Activated T-cell treated with anti-CD3 and anti-CD28 coated beads, Interleukin-2, amount 50 U/mL, for 24 hours (primary cell): Measurements from ENCODE around the gene ZSWIM6.

Source experiments
- DNase-seq: peaks from one replicate; pipeline ENCODE4 v3.0.0-alpha.2; 2020
- H3K27ac Mint-ChIP-seq: 2 replicates; pipeline ENCODE4 v1.8.0; 2020; ENCODE audit warnings: mild to moderate bottlenecking, mixed read lengths
- H3K27me3 Mint-ChIP-seq: 2 replicates; pipeline ENCODE4 v1.8.0; 2020; ENCODE audit warnings: mixed read lengths
- H3K36me3 Mint-ChIP-seq: 2 replicates; pipeline ENCODE4 v1.8.0; 2020; ENCODE audit warnings: low read depth, mixed read lengths
- H3K4me1 Mint-ChIP-seq: 2 replicates; pipeline ENCODE4 v1.8.0; 2020; ENCODE audit warnings: low read depth, mixed read lengths
- H3K4me3 Mint-ChIP-seq: 2 replicates; pipeline ENCODE4 v1.8.0; 2020; ENCODE audit warnings: mild to moderate bottlenecking, moderate library complexity, mixed read lengths
- H3K9me3 Mint-ChIP-seq: 2 replicates; pipeline ENCODE4 v1.8.0; 2020; ENCODE audit warnings: mixed read lengths

The ZSWIM6 gene

GRCh38 chr5:61352612-61353156 is 20.6 kb downstream of the ZSWIM6 start:
- no peak for DNase-seq
- peaks cover 47% of the 10 kb centered on the region for H3K4me1 Mint-ChIP-seq

GRCh38 chr5:61353293-61353692 is 21.2 kb downstream of the ZSWIM6 start:
- H3K9me3 Mint-ChIP-seq, result peaks cover 12% of the 10 kb centered on the region
- H3K27ac Mint-ChIP-seq, result no peak overlapping the region
- H3K4me3 Mint-ChIP-seq, result no peak overlapping the region
- H3K36me3 Mint-ChIP-seq, result peaks cover 3% of the 10 kb centered on the region
- no peak for DNase-seq
- H3K27me3 Mint-ChIP-seq, result no peaks in the 10 kb centered on the region
- peaks cover 45% of the 10 kb centered on the region for H3K4me1 Mint-ChIP-seq

More at GRCh38 chr5:61352612-61353156, 20.6 kb downstream of the ZSWIM6 start:
- Mint-ChIP-seq H3K9me3 (peaks cover 8% of the 10 kb centered on the region), H3K27ac (no peak overlapping the region), H3K36me3 (peaks cover 3% of the 10 kb centered on the region), H3K27me3 (no peaks in the 10 kb centered on the region), H3K4me3 (no peak overlapping the region)

GRCh38 chr5:61354199-61354598 is 22.1 kb downstream of the ZSWIM6 start:
- Mint-ChIP-seq H3K27me3 (no peaks in the 10 kb centered on the region), H3K4me1 (peaks cover 43% of the 10 kb centered on the region), H3K36me3 (peaks cover 3% of the 10 kb centered on the region), H3K27ac (no peak overlapping the region), H3K4me3 (no peak overlapping the region), H3K9me3 (peaks cover 12% of the 10 kb centered on the region)
- DNase-seq, result no peak

GRCh38 chr5:61357745-61358144 is 25.7 kb downstream of the ZSWIM6 start:
- H3K27me3 Mint-ChIP-seq, result no peaks in the 10 kb centered on the region
- peaks cover 12% of the 10 kb centered on the region for H3K9me3 Mint-ChIP-seq
- no peak for DNase-seq
- no peak overlapping the region for H3K4me3 Mint-ChIP-seq
- H3K27ac Mint-ChIP-seq, result no peak overlapping the region
- H3K36me3 Mint-ChIP-seq, result peaks cover 7% of the 10 kb centered on the region
- H3K4me1 Mint-ChIP-seq, result peaks cover 41% of the 10 kb centered on the region

GRCh38 chr5:61362796-61363368 is 30.8 kb downstream of the ZSWIM6 start:
- Mint-ChIP-seq H3K27ac (no peak overlapping the region), H3K4me1 (peaks cover 33% of the 10 kb centered on the region)

GRCh38 chr5:61363401-61364114 is 31.5 kb downstream of the ZSWIM6 start:
- no peaks in the 10 kb centered on the region for H3K27me3 Mint-ChIP-seq
- H3K4me1 Mint-ChIP-seq, result peaks cover 33% of the 10 kb centered on the region
- H3K9me3 Mint-ChIP-seq, result no peaks in the 10 kb centered on the region
- DNase-seq, result no peak
- H3K4me3 Mint-ChIP-seq, result no peak overlapping the region
- no peak overlapping the region for H3K27ac Mint-ChIP-seq
- H3K36me3 Mint-ChIP-seq, result peaks cover 7% of the 10 kb centered on the region

More at GRCh38 chr5:61362796-61363368, 30.8 kb downstream of the ZSWIM6 start:
- no peak for DNase-seq
- H3K27me3 Mint-ChIP-seq, result no peaks in the 10 kb centered on the region
- peaks cover 7% of the 10 kb centered on the region for H3K36me3 Mint-ChIP-seq
- peaks cover 2% of the 10 kb centered on the region for H3K9me3 Mint-ChIP-seq
- no peak overlapping the region for H3K4me3 Mint-ChIP-seq

- H3K4me1 Mint-ChIP-seq, result peaks cover 9% of the 10 kb centered on the region
- no peaks in the 10 kb centered on the region for H3K27me3 Mint-ChIP-seq
- no peaks in the 10 kb centered on the region for H3K9me3 Mint-ChIP-seq
- no peak overlapping the region for H3K4me3 Mint-ChIP-seq
- peaks cover 7% of the 10 kb centered on the region for H3K36me3 Mint-ChIP-seq
- no peak overlapping the region for H3K27ac Mint-ChIP-seq
- DNase-seq, result no peak
Measured at GRCh38 chr5:61366497-61367240, 34.6 kb downstream of the ZSWIM6 start.

- Mint-ChIP-seq H3K27ac (no peak overlapping the region), H3K4me3 (no peak overlapping the region), H3K9me3 (no peaks in the 10 kb centered on the region), H3K36me3 (peaks cover 5% of the 10 kb centered on the region), H3K27me3 (no peaks in the 10 kb centered on the region), H3K4me1 (peaks cover 7% of the 10 kb centered on the region)
- no peak for DNase-seq
Measured at GRCh38 chr5:61370506-61370905, 38.4 kb downstream of the ZSWIM6 start.

GRCh38 chr5:61371474-61371873 is 39.4 kb downstream of the ZSWIM6 start:
- Mint-ChIP-seq H3K27me3 (no peaks in the 10 kb centered on the region), H3K36me3 (peaks cover 5% of the 10 kb centered on the region), H3K9me3 (no peaks in the 10 kb centered on the region), H3K4me1 (peaks cover 4% of the 10 kb centered on the region), H3K27ac (no peak overlapping the region), H3K4me3 (no peak overlapping the region)
- no peak for DNase-seq

GRCh38 chr5:61379677-61380076 is 47.6 kb downstream of the ZSWIM6 start:
- Mint-ChIP-seq H3K27me3 (no peaks in the 10 kb centered on the region), H3K27ac (no peak overlapping the region), H3K9me3 (no peaks in the 10 kb centered on the region), H3K4me1 (peaks cover 2% of the 10 kb centered on the region), H3K36me3 (peaks cover 2% of the 10 kb centered on the region), H3K4me3 (no peak overlapping the region)
- no peak for DNase-seq

GRCh38 chr5:61381968-61382367 is 49.9 kb downstream of the ZSWIM6 start:
- H3K4me1 Mint-ChIP-seq, result peaks cover 13% of the 10 kb centered on the region
- DNase-seq, result no peak
- H3K36me3 Mint-ChIP-seq, result peaks cover 2% of the 10 kb centered on the region
- no peak overlapping the region for H3K27ac Mint-ChIP-seq
- no peaks in the 10 kb centered on the region for H3K27me3 Mint-ChIP-seq
- H3K4me3 Mint-ChIP-seq, result no peak overlapping the region
- H3K9me3 Mint-ChIP-seq, result no peaks in the 10 kb centered on the region

- peaks cover 1% of the 10 kb centered on the region for H3K36me3 Mint-ChIP-seq
- H3K27ac Mint-ChIP-seq, result no peak overlapping the region
- DNase-seq, result no peak
- no peaks in the 10 kb centered on the region for H3K9me3 Mint-ChIP-seq
- no peaks in the 10 kb centered on the region for H3K27me3 Mint-ChIP-seq
- no peak overlapping the region for H3K4me3 Mint-ChIP-seq
- peaks cover 27% of the 10 kb centered on the region for H3K4me1 Mint-ChIP-seq
Measured at GRCh38 chr5:61385627-61386026, 53.6 kb downstream of the ZSWIM6 start.

- no peak for DNase-seq
- no peaks in the 10 kb centered on the region for H3K9me3 Mint-ChIP-seq
- peaks cover 27% of the 10 kb centered on the region for H3K4me1 Mint-ChIP-seq
- peaks cover 4% of the 10 kb centered on the region for H3K36me3 Mint-ChIP-seq
- H3K27ac Mint-ChIP-seq, result no peak overlapping the region
- no peaks in the 10 kb centered on the region for H3K27me3 Mint-ChIP-seq
- H3K4me3 Mint-ChIP-seq, result no peak overlapping the region
Measured at GRCh38 chr5:61386045-61386800, 54.2 kb downstream of the ZSWIM6 start.

- Mint-ChIP-seq H3K9me3 (peaks cover 4% of the 10 kb centered on the region), H3K4me1 (peaks cover 29% of the 10 kb centered on the region)
Measured at GRCh38 chr5:61389609-61390008, 57.6 kb downstream of the ZSWIM6 start.

More at GRCh38 chr5:61389609-61390008, 57.6 kb downstream of the ZSWIM6 start:
- Mint-ChIP-seq H3K27me3 (no peaks in the 10 kb centered on the region), H3K36me3 (peaks cover 14% of the 10 kb centered on the region), H3K4me3 (no peak overlapping the region), H3K27ac (no peak overlapping the region)
- DNase-seq, result no peak
